Neural cell (in vitro differentiated cells): Measurements from ENCODE around the gene RUFY3. TPM values are rescaled to one million over a fixed set of nuclear protein-coding genes. Genes with fewer than 3 reads are reported as not detected.
"Not testable (repeated sequence)": the region's sequence is repeated elsewhere in the genome, so short reads cannot be mapped to it uniquely, and the experiment has no call there.

Source experiments
- H2AFZ ChIP-seq: fragments of 200-600, 300-800 bp; sonication (generic), shearing (Covaris generic); 2 replicates; pipeline ENCODE4 v1.6.0; 2014; ENCODE audit warnings: low read depth, mild to moderate bottlenecking, antibody characterized with exemption, low read length, moderate library complexity
- H3F3A ChIP-seq: fragments of 200-600 bp; shearing (Covaris generic); 2 replicates; pipeline ENCODE4 v1.6.1; 2016; ENCODE audit warnings: mild to moderate bottlenecking, moderate library complexity, mixed read lengths, antibody characterized with exemption, low read length; ENCODE audit not compliant: insufficient read depth, poor library complexity, severe bottlenecking
- H3K27ac ChIP-seq: fragments of 200-600, 300-800 bp; sonication (generic), shearing (Covaris generic); 2 replicates; pipeline ENCODE4 v1.5.1; 2014; ENCODE audit warnings: mild to moderate bottlenecking, low read length, moderate library complexity
- H3K27me3 ChIP-seq: fragments of 300-800, 200-600 bp; sonication (generic), shearing (Covaris generic); 2 replicates; pipeline ENCODE4 v1.6.0; 2014; ENCODE audit warnings: mild to moderate bottlenecking, low read depth, low read length, moderate library complexity; ENCODE audit not compliant: insufficient read depth
- H3K36me3 ChIP-seq: fragments of 300-800, 200-600 bp; sonication (generic), shearing (Covaris generic); 2 replicates; pipeline ENCODE4 v1.5.1; 2014; ENCODE audit warnings: mild to moderate bottlenecking, antibody characterized with exemption, low read length, moderate library complexity; ENCODE audit not compliant: insufficient read depth
- H3K4me2 ChIP-seq: fragments of 300-800, 200-600 bp; sonication (generic), shearing (Covaris generic); 2 replicates; pipeline ENCODE4 v1.6.0; 2014; ENCODE audit warnings: mild to moderate bottlenecking, low read length
- H3K4me3 ChIP-seq: fragments of 300-800, 200-600 bp; sonication (generic), shearing (Covaris generic); 2 replicates; pipeline ENCODE4 v1.5.1; 2014; ENCODE audit warnings: mild to moderate bottlenecking, low read length, moderate library complexity
- H3K79me2 ChIP-seq: fragments of 200-600 bp; shearing (Covaris generic); replicated peaks from 2 replicates; pipeline ENCODE4 v1.6.0; 2014; ENCODE audit warnings: mild to moderate bottlenecking, low read length, moderate library complexity; ENCODE audit not compliant: insufficient read depth
- H3K9ac ChIP-seq: fragments of 300-800, 200-600 bp; sonication (generic), shearing (Covaris generic); 2 replicates; pipeline ENCODE4 v1.6.1; 2016; ENCODE audit warnings: mild to moderate bottlenecking, low read length, mixed read lengths
- H3K9me2 ChIP-seq: fragments of 200-600 bp; shearing (Covaris generic); 2 replicates; pipeline ENCODE4 v1.6.1; 2016; ENCODE audit warnings: mild to moderate bottlenecking, low read length, mixed read lengths; ENCODE audit not compliant: insufficient read depth
- H3K9me3 ChIP-seq: fragments of 200-600, 300-800 bp; sonication (generic), shearing (Covaris generic); 2 replicates; pipeline ENCODE4 v1.6.1; 2016; ENCODE audit warnings: mild to moderate bottlenecking, mixed run types, low read length, moderate library complexity, mixed read lengths
- H4K20me1 ChIP-seq: fragments of 200-600 bp; shearing (Covaris generic); 2 replicates; pipeline ENCODE4 v1.6.1; 2016; ENCODE audit warnings: mild to moderate bottlenecking, mixed run types; ENCODE audit not compliant: insufficient read depth
- EP300 ChIP-seq: fragments of 450-650 bp; conservative IDR thresholded peaks from 2 replicates; pipeline ENCODE4 v1.6.1; 2014; ENCODE audit warnings: antibody characterized with exemption, mild to moderate bottlenecking, moderate library complexity; ENCODE audit not compliant: poor library complexity, severe bottlenecking
- EZH2 ChIP-seq: fragments of 200-600, 300-800 bp; shearing (Covaris generic), sonication (generic); IDR thresholded peaks from 2 replicates; pipeline ENCODE4 v1.6.1; 2014; ENCODE audit warnings: antibody characterized with exemption, low read length, borderline replicate concordance, mild to moderate bottlenecking; ENCODE audit not compliant: insufficient read depth, poor library complexity, severe bottlenecking
- MXI1 ChIP-seq: fragments of 450-650 bp; conservative IDR thresholded peaks from 2 replicates; pipeline ENCODE4 v1.6.1; 2014; ENCODE audit warnings: antibody characterized with exemption, mild to moderate bottlenecking; ENCODE audit not compliant: poor library complexity, severe bottlenecking
- POLR2AphosphoS5 ChIP-seq: IDR thresholded peaks from 2 replicates; pipeline ENCODE4 v1.6.1; 2012
- RAD21 ChIP-seq: fragments of 450-650 bp; conservative IDR thresholded peaks from 2 replicates; pipeline ENCODE4 v1.6.1; 2014; ENCODE audit warnings: antibody characterized with exemption, mild to moderate bottlenecking, moderate library complexity
- SMC3 ChIP-seq: fragments of 450-650 bp; conservative IDR thresholded peaks from 2 replicates; pipeline ENCODE4 v1.6.1; 2014; ENCODE audit warnings: antibody characterized with exemption, mild to moderate bottlenecking, moderate library complexity; ENCODE audit not compliant: poor library complexity
- TAF1 ChIP-seq: IDR thresholded peaks from 2 replicates; pipeline ENCODE4 v1.6.1; 2012; ENCODE audit warnings: low read depth
- polyA plus RNA-seq: library from polyadenylated mRNA; depleted of rRNA; stranded (reverse); fragments of >200 nt; gene quantifications from 2 replicates; pipeline ENCODE4 v1.2.3, GENCODE V29; 2014
- TF ChIP-seq, protein P1 (sequence below): IDR thresholded peaks from 2 replicates; pipeline ENCODE4 v1.6.1; 2012; ENCODE audit warnings: borderline replicate concordance
- TF ChIP-seq, protein P2 (sequence below): fragments of 450-650 bp; IDR thresholded peaks from 2 replicates; pipeline ENCODE4 v1.5.1; 2014; ENCODE audit warnings: antibody characterized with exemption, mild to moderate bottlenecking, moderate library complexity; ENCODE audit not compliant: poor library complexity, severe bottlenecking

Gene RUFY3
- polyA plus RNA-seq, 1 donor from 2014 or later = 414 TPM

- no peaks in the 10 kb centered on the region for H3K36me3 ChIP-seq
- no peaks in the 10 kb centered on the region for H3F3A ChIP-seq
- peak within 1 kb of the TSS; percentile 91 for H3K27ac ChIP-seq
- peak within 1 kb of the TSS; percentile 98 for H3K4me3 ChIP-seq
- H2AFZ ChIP-seq = peak within 1 kb of the TSS; percentile 90
- no peaks in the 10 kb centered on the region for H3K9me2 ChIP-seq
- no peaks in the 10 kb centered on the region for H3K27me3 ChIP-seq
- TF ChIP-seq TAF1 = peak; percentile 78
- TF ChIP-seq, protein P1, sequence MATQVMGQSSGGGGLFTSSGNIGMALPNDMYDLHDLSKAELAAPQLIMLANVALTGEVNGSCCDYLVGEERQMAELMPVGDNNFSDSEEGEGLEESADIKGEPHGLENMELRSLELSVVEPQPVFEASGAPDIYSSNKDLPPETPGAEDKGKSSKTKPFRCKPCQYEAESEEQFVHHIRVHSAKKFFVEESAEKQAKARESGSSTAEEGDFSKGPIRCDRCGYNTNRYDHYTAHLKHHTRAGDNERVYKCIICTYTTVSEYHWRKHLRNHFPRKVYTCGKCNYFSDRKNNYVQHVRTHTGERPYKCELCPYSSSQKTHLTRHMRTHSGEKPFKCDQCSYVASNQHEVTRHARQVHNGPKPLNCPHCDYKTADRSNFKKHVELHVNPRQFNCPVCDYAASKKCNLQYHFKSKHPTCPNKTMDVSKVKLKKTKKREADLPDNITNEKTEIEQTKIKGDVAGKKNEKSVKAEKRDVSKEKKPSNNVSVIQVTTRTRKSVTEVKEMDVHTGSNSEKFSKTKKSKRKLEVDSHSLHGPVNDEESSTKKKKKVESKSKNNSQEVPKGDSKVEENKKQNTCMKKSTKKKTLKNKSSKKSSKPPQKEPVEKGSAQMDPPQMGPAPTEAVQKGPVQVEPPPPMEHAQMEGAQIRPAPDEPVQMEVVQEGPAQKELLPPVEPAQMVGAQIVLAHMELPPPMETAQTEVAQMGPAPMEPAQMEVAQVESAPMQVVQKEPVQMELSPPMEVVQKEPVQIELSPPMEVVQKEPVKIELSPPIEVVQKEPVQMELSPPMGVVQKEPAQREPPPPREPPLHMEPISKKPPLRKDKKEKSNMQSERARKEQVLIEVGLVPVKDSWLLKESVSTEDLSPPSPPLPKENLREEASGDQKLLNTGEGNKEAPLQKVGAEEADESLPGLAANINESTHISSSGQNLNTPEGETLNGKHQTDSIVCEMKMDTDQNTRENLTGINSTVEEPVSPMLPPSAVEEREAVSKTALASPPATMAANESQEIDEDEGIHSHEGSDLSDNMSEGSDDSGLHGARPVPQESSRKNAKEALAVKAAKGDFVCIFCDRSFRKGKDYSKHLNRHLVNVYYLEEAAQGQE = peak; percentile 65
- no peak for TF ChIP-seq EZH2
- TF ChIP-seq, protein P2, sequence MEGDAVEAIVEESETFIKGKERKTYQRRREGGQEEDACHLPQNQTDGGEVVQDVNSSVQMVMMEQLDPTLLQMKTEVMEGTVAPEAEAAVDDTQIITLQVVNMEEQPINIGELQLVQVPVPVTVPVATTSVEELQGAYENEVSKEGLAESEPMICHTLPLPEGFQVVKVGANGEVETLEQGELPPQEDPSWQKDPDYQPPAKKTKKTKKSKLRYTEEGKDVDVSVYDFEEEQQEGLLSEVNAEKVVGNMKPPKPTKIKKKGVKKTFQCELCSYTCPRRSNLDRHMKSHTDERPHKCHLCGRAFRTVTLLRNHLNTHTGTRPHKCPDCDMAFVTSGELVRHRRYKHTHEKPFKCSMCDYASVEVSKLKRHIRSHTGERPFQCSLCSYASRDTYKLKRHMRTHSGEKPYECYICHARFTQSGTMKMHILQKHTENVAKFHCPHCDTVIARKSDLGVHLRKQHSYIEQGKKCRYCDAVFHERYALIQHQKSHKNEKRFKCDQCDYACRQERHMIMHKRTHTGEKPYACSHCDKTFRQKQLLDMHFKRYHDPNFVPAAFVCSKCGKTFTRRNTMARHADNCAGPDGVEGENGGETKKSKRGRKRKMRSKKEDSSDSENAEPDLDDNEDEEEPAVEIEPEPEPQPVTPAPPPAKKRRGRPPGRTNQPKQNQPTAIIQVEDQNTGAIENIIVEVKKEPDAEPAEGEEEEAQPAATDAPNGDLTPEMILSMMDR = peak; percentile 46
- TF ChIP-seq EP300 = peak; percentile 44
- TF ChIP-seq MXI1 = peak; percentile 85
- TF ChIP-seq RAD21 = no peak
- peak; percentile 93 for TF ChIP-seq POLR2AphosphoS5
- TF ChIP-seq SMC3 = peak; percentile 56
- H3K9ac ChIP-seq = peak within 1 kb of the TSS; percentile 88
- no peaks in the 10 kb centered on the region for H4K20me1 ChIP-seq
- H3K9me3 ChIP-seq = no peaks in the 10 kb centered on the region
- peaks cover 32% of the 10 kb centered on the region for H3K79me2 ChIP-seq
- peak within 1 kb of the TSS; percentile 94 for H3K4me2 ChIP-seq
Measured at GRCh38 chr4:70839589-70840093, 117.9 kb downstream of the RUFY3 start, which contains the start of gene GRSF1. Gene GRSF1, minus strand, starts transcription at chr4:70839890. Its CDS starts 63 bp downstream, at chr4:70839827.

- not testable (repeated sequence) for H3K27ac ChIP-seq, H3F3A ChIP-seq, H3K9ac ChIP-seq, H3K36me3 ChIP-seq, H2AFZ ChIP-seq, H4K20me1 ChIP-seq, H3K27me3 ChIP-seq, H3K9me3 ChIP-seq, H3K4me2 ChIP-seq, H3K9me2 ChIP-seq
- Histone ChIP-seq H3K79me2 (peaks cover 29% of the 10 kb centered on the region), H3K4me3 (peak overlapping the region; percentile 98)
Measured at GRCh38 chr4:70840137-70840536, 118.4 kb downstream of the RUFY3 start.

DNA sequence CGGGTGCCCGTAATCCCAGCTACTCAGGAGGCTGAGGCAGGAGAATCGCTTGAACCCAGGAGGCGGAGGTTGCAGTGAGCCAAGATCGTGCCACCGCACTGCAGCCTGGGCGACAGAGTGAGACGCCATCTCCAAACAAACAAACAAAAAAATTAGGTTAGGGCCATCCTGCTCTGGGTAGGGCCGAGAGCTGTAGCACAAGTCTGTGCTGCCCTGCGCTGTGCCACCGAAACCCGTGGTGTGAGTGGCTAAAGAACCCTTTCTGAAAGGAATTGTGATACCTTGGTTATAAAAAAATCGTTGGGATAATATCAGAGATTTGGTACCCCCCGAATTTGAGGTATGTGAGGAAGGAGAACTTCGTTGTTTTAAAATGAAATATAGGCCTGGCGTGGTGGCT, 118.9 kb downstream of the RUFY3 start:
- H4K20me1 ChIP-seq, H3F3A ChIP-seq, H3K27me3 ChIP-seq, H3K4me3 ChIP-seq, H2AFZ ChIP-seq, H3K4me2 ChIP-seq, H3K9me2 ChIP-seq, H3K9ac ChIP-seq, H3K27ac ChIP-seq, H3K9me3 ChIP-seq, H3K36me3 ChIP-seq: not testable (repeated sequence)
- peaks cover 28% of the 10 kb centered on the region for H3K79me2 ChIP-seq
